Measurements from ENCODE around the gene APBA1. TPM values are rescaled to one million over a fixed set of nuclear protein-coding genes. Genes with fewer than 3 reads are reported as not detected.

APBA1 gene
- total RNA-seq, 4 donors from 2014 or later, result 4.3 to 11.8 (median 8.4) TPM

- ATAC-seq (ENCODE audit: low FRiP score) (no peak), DNase-seq (ENCODE audit: low spot score) (no peak)
- no peak for TF ChIP-seq CTCF (IDR thresholded peaks at IDR 0.05)
These were observed 280.7 kb downstream of the APBA1 start for GRCh38 chr9:69391487-69391886.

GRCh38 chr9:69389437-69389995 lies 282.7 kb downstream of the APBA1 start:
- DNase-seq (ENCODE audit: low spot score) (no peak), ATAC-seq (ENCODE audit: low FRiP score) (no peak)
- no peak for TF ChIP-seq CTCF (IDR thresholded peaks at IDR 0.05)

GRCh38 chr9:69388596-69388995 lies 283.6 kb downstream of the APBA1 start:
- no peak for TF ChIP-seq CTCF (IDR thresholded peaks at IDR 0.05)
- no peak for ATAC-seq (ENCODE audit: low FRiP score)
- DNase-seq (ENCODE audit: low spot score), result no peak

GRCh38 chr9:69386651-69387050 lies 285.5 kb downstream of the APBA1 start:
- ATAC-seq (ENCODE audit: low FRiP score) (no peak), DNase-seq (ENCODE audit: low spot score) (no peak)
- no peak for TF ChIP-seq CTCF (IDR thresholded peaks at IDR 0.05)

- DNase-seq (ENCODE audit: low spot score) (no peak), ATAC-seq (ENCODE audit: low FRiP score) (no peak)
These were observed 286.6 kb downstream of the APBA1 start for GRCh38 chr9:69385581-69386033.

GRCh38 chr9:69382135-69382534 lies 290.0 kb downstream of the APBA1 start:
- no peak for ATAC-seq (ENCODE audit: low FRiP score)
- TF ChIP-seq CTCF (IDR thresholded peaks at IDR 0.05), result no peak
- no peak for DNase-seq (ENCODE audit: low spot score)

More at GRCh38 chr9:69385581-69386033, 286.6 kb downstream of the APBA1 start:
- no peak for TF ChIP-seq CTCF (IDR thresholded peaks at IDR 0.05)

- no peak for ATAC-seq (ENCODE audit: low FRiP score)
- TF ChIP-seq CTCF (IDR thresholded peaks at IDR 0.05), result no peak
- no peak for DNase-seq (ENCODE audit: low spot score)
These were observed 291.4 kb downstream of the APBA1 start for GRCh38 chr9:69380811-69381210.

Measured in omental fat pad (tissue), 4 donors.